HG02884 (cell line): ENCODE measurements around the gene PXMP2.
A peak's percentile ranks its signal among the peaks of the same experiment; 100 is the strongest.

ENCODE experiments used
- ATAC-seq: cut with Tn5 transposase; IDR thresholded peaks from one replicate; pipeline ENCODE4 v1.9.1; 2021; ENCODE audit warnings: mild to moderate bottlenecking, moderate library complexity; ENCODE audit not compliant: unreplicated experiment

PXMP2 gene

DNA sequence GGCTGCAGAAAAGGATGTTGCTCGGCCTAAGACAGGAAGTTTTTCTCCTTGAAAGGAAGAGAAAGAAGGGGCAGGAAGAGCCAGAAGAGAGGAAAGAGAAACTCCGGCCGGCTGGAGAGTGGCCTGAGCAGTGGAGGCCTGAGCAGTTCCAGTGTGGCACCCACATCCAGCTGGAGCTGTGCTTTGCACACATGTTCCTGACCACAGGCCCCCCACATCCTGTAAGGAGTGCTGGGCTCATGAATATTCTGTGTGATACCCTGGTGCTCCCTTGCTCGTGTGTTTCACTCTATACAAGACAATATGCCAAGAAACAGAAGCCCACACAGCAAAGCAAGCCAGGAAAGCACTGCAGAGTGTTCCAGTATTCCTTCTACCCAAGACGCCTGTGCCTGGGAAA is 27.3 kb upstream of the PXMP2 start:
- ATAC-seq: no peak

- no peak for ATAC-seq
Observed at GRCh38 chr12:132660996-132661395, 26.4 kb upstream of the PXMP2 start.

DNA sequence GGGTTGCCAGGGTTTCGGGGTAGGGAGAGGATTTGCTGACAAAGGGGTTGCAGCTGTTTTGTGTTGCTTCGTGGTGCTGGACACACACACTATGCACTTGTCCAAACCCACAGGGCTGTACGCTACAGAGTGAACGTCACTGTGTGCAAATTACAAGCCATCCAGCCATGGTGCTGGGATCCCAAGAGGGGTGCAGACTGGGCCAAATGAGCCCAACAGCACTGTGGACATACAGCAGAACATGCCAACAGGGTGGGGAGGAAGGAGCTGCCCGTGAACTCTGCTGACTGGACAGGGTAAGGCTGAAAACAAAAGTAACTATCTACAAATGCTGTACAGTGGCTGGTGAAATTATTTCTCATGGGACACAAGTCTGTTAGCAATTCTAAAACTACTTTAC is 25.4 kb upstream of the PXMP2 start:
- no peak for ATAC-seq

- ATAC-seq: no peak
Observed at GRCh38 chr12:132662901-132663755, 24.3 kb upstream of the PXMP2 start.

- no peak for ATAC-seq
Observed at GRCh38 chr12:132664206-132665148, 22.9 kb upstream of the PXMP2 start.

GRCh38 chr12:132665149-132665491 is 22.3 kb upstream of the PXMP2 start:
- no peak for ATAC-seq

DNA sequence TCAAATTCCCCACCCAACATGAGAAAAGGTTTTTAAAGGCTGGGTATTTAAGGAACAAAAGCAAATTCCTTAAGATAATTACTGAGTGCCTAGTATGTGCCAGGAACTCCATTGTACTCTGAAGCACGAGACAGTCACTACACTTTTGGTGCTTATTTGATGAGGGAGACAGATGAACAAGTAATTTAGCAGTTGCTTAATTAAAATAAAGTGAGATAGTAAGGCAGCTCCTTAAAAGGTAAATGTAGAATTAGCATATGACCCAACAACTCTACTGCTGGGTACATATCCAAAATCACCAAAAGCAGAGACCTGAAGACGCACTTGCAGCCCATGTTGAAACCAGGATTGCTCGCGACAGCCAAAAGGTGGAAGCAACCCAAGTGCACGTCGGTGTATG is 21.6 kb upstream of the PXMP2 start:
- no peak for ATAC-seq

- ATAC-seq: no peak
Observed at GRCh38 chr12:132668191-132669088, 18.9 kb upstream of the PXMP2 start.

GRCh38 chr12:132669166-132669879 is 18.1 kb upstream of the PXMP2 start:
- ATAC-seq: no peak

DNA sequence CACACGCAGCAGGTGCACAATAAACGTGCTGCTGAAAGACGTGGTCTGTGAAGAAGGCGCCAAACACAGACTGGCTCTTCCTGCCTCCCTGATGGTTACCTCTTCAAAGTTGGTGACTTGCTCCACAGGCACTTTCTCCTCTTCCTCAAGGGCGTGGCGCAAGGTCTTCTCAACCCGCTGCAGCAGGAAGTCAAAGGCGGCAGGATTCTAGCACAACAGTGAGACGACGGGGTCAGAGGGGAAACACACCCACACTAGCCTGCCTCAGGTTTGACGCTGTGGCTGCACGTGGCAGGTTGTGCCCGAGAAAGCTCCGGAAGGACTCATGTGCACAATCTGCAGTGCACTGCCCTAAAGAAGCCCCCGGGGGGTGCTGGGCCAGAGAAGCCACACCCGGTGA is 15.3 kb upstream of the PXMP2 start:
- ATAC-seq: no peak

DNA sequence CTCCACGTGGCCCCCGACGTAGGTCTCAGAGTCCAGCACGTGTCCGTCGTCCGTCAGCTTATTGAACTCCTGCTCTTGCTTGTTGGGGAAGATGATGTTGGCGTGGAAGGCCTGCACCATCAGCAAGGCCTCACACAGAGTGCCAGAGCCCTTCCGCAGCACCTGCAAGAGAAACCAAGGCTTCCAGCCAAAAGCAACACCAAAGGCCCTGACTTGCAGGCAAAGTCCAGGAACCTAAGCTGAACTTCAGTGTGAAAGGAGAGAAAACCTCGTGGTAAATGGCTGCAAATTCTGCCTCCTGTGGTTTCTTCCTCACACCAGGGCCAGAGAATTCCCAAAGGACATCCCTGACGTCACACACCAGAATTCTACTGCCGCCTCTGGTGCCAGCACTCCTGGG is 14.7 kb upstream of the PXMP2 start:
- no peak for ATAC-seq

- no peak for ATAC-seq
Observed at GRCh38 chr12:132673288-132674179, 13.9 kb upstream of the PXMP2 start.

DNA sequence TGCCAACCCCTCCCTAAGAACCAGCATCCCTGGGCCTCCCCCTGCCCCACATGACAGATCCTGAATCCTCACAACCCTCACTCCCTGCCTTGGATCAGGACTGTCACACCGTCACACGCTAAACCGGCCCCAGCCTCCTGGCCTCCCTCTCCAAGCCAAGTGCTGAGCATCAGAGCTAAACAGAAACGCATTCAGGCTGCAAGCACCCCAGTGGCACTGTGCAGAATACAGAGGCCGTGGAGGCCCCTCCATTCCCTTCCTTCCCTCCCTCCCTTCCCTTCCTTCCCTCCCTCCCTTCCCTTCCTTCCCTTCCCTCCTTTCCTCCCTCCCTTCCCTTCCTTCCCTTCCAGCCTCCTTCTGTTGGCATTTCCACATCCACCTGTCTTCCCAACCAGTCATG is 12.8 kb upstream of the PXMP2 start:
- no peak for ATAC-seq

GRCh38 chr12:132675757-132676432 is 11.5 kb upstream of the PXMP2 start:
- ATAC-seq: no peak

DNA sequence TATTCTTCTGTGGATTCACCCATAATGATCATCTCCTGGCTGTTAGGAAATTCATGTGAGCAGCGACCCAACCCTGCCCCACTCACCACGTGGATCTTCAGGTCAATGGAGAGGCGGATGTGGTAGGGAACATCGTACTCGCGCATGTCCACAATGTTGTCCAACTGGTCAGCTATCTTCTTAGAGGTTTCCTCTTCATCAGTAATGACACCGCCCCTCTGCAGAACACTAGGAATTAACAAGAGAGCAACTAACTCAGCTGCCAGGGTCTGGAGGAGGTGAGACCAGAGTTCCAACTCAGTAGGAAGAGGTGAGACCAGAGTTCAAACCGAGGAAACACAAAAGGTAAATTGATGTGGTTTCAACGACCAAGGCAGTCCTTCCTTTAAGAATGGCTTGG is 9.9 kb upstream of the PXMP2 start:
- ATAC-seq: no peak

GRCh38 chr12:132685400-132685799 is 2.0 kb upstream of the PXMP2 start:
- no peak for ATAC-seq

GRCh38 chr12:132686825-132687210 is 569 bp upstream of the PXMP2 start:
- ATAC-seq: peak; percentile 10

- no peak for ATAC-seq
Observed at GRCh38 chr12:132689227-132689626, 1.8 kb downstream of the PXMP2 start.

GRCh38 chr12:132690112-132690511 is 2.7 kb downstream of the PXMP2 start:
- no peak for ATAC-seq
